ENCODE measurements around the gene IFNG-AS1. TPM values are rescaled to one million over a fixed set of nuclear protein-coding genes. Genes with fewer than 3 reads are reported as not detected.

Gene IFNG-AS1
- total RNA-seq, 2 experiments from 2014 or later = 0.21 TPM; not detected in 1

- no peaks in the 10 kb centered on the region for H3K36me3 Mint-ChIP-seq (ENCODE audit: low read depth)
- H3K4me3 Mint-ChIP-seq = no peak overlapping the region
- H3K27ac Mint-ChIP-seq = no peak overlapping the region
- no peaks in the 10 kb centered on the region for H3K27me3 Mint-ChIP-seq (ENCODE audit: low read depth)
- H3K4me1 Mint-ChIP-seq (ENCODE audit: low read depth) = peaks cover 11% of the 10 kb centered on the region
- DNase-seq (no peak), ATAC-seq (no peak)
- ChIA-PET CTCF (interaction anchor here (1.4 to 1.5 kb wide), 2 partner anchors 9 to 39 kb away, joined by 3 to 4 read pairs; partner anchors contain the start of gene IFNG-AS1), POLR2A (interaction anchor here (0.6 kb wide), 1 partner anchor 159 kb away, joined by 3 read pairs; no protein-coding TSS in a partner anchor)
- H3K9me3 Mint-ChIP-seq (ENCODE audit: insufficient read depth) = no peaks in the 10 kb centered on the region
Observed at GRCh38 chr12:67998379-67998778, 9.1 kb downstream of the IFNG-AS1 start.

GRCh38 chr12:67999244-67999643, 10.0 kb downstream of the IFNG-AS1 start:
- no peak overlapping the region for H3K4me3 Mint-ChIP-seq
- no peaks in the 10 kb centered on the region for H3K9me3 Mint-ChIP-seq (ENCODE audit: insufficient read depth)
- ChIA-PET POLR2A (no interaction called here), CTCF (interaction anchor here (1.3 to 5.9 kb wide), 4 partner anchors 10 to 158 kb away, joined by 3 to 41 read pairs (median 4); partner anchors contain the start of gene IFNG-AS1)
- H3K36me3 Mint-ChIP-seq (ENCODE audit: low read depth) = no peaks in the 10 kb centered on the region
- H3K27ac Mint-ChIP-seq = no peak overlapping the region
- peaks cover 11% of the 10 kb centered on the region for H3K4me1 Mint-ChIP-seq (ENCODE audit: low read depth)
- no peaks in the 10 kb centered on the region for H3K27me3 Mint-ChIP-seq (ENCODE audit: low read depth)
- DNase-seq = no peak
- ATAC-seq = no peak

- H3K4me1 Mint-ChIP-seq (ENCODE audit: low read depth) = peaks cover 11% of the 10 kb centered on the region
- DNase-seq = no peak
- H3K36me3 Mint-ChIP-seq (ENCODE audit: low read depth) = no peaks in the 10 kb centered on the region
- ChIA-PET POLR2A (no interaction called here), CTCF (interaction anchor here (0.6 to 5.9 kb wide), 19 partner anchors 10 to 282 kb away, joined by 3 to 41 read pairs (median 4); partner anchors contain the start of genes IFNG and IFNG-AS1)
- H3K27ac Mint-ChIP-seq = no peak overlapping the region
- no peaks in the 10 kb centered on the region for H3K9me3 Mint-ChIP-seq (ENCODE audit: insufficient read depth)
- no peaks in the 10 kb centered on the region for H3K27me3 Mint-ChIP-seq (ENCODE audit: low read depth)
- no peak overlapping the region for H3K4me3 Mint-ChIP-seq
- no peak for ATAC-seq
Observed at GRCh38 chr12:68001486-68002466, 12.5 kb downstream of the IFNG-AS1 start.

GRCh38 chr12:68003777-68004176, 14.5 kb downstream of the IFNG-AS1 start:
- H3K27ac Mint-ChIP-seq = no peak overlapping the region
- H3K4me1 Mint-ChIP-seq (ENCODE audit: low read depth) = peaks cover 3% of the 10 kb centered on the region
- no peaks in the 10 kb centered on the region for H3K36me3 Mint-ChIP-seq (ENCODE audit: low read depth)
- H3K4me3 Mint-ChIP-seq = no peak overlapping the region
- DNase-seq (no peak), ATAC-seq (no peak)
- H3K9me3 Mint-ChIP-seq (ENCODE audit: insufficient read depth) = no peaks in the 10 kb centered on the region
- ChIA-PET POLR2A (no interaction called here), CTCF (interaction anchor here (0.7 to 5.9 kb wide), 4 partner anchors 8 to 154 kb away, joined by 3 to 41 read pairs (median 14); no protein-coding TSS in a partner anchor)
- no peaks in the 10 kb centered on the region for H3K27me3 Mint-ChIP-seq (ENCODE audit: low read depth)

- H3K4me3 Mint-ChIP-seq = no peak overlapping the region
- DNase-seq (no peak), ATAC-seq (no peak)
- H3K9me3 Mint-ChIP-seq (ENCODE audit: insufficient read depth) = no peaks in the 10 kb centered on the region
- CTCF ChIA-PET = interaction anchor here (1.3 kb wide), 1 partner anchor 152 kb away, joined by 3 read pairs; no protein-coding TSS in a partner anchor
- POLR2A ChIA-PET = no interaction called here
- H3K4me1 Mint-ChIP-seq (ENCODE audit: low read depth) = peaks cover 8% of the 10 kb centered on the region
- no peak overlapping the region for H3K27ac Mint-ChIP-seq
- no peaks in the 10 kb centered on the region for H3K36me3 Mint-ChIP-seq (ENCODE audit: low read depth)
- no peaks in the 10 kb centered on the region for H3K27me3 Mint-ChIP-seq (ENCODE audit: low read depth)
Observed at GRCh38 chr12:68007033-68007432, 17.8 kb downstream of the IFNG-AS1 start.

- no peak for DNase-seq
- peaks cover 11% of the 10 kb centered on the region for H3K4me1 Mint-ChIP-seq (ENCODE audit: low read depth)
- H3K27ac Mint-ChIP-seq = no peak overlapping the region
Observed at GRCh38 chr12:68007466-68007865, 18.2 kb downstream of the IFNG-AS1 start.

GRCh38 chr12:68011206-68011881, 22.1 kb downstream of the IFNG-AS1 start:
- no peak overlapping the region for H3K27ac Mint-ChIP-seq
- DNase-seq (no peak), ATAC-seq (no peak)
- H3K9me3 Mint-ChIP-seq (ENCODE audit: insufficient read depth) = no peaks in the 10 kb centered on the region
- H3K4me1 Mint-ChIP-seq (ENCODE audit: low read depth) = peaks cover 11% of the 10 kb centered on the region
- ChIA-PET POLR2A (interaction anchor here (0.6 kb wide), 1 partner anchor 75 kb away, joined by 3 read pairs; no protein-coding TSS in a partner anchor), CTCF (interaction anchor here (0.9 to 3.5 kb wide), 5 partner anchors 8 to 147 kb away, joined by 3 to 23 read pairs (median 10); no protein-coding TSS in a partner anchor)
- no peak overlapping the region for H3K4me3 Mint-ChIP-seq
- H3K27me3 Mint-ChIP-seq (ENCODE audit: low read depth) = no peaks in the 10 kb centered on the region
- H3K36me3 Mint-ChIP-seq (ENCODE audit: low read depth) = no peaks in the 10 kb centered on the region

More at GRCh38 chr12:68007466-68007865, 18.2 kb downstream of the IFNG-AS1 start:
- no peak for ATAC-seq
- Mint-ChIP-seq H3K9me3 (ENCODE audit: insufficient read depth) (no peaks in the 10 kb centered on the region), H3K36me3 (ENCODE audit: low read depth) (no peaks in the 10 kb centered on the region), H3K4me3 (no peak overlapping the region), H3K27me3 (ENCODE audit: low read depth) (no peaks in the 10 kb centered on the region)
- ChIA-PET CTCF (interaction anchor here (1.3 to 1.6 kb wide), 2 partner anchors 33 to 151 kb away, joined by 3 to 6 read pairs; no protein-coding TSS in a partner anchor), POLR2A (no interaction called here)

- DNase-seq = no peak
- CTCF ChIA-PET = interaction anchor here (0.9 to 3.5 kb wide), 5 partner anchors 9 to 147 kb away, joined by 3 to 23 read pairs (median 10); no protein-coding TSS in a partner anchor
- H3K27ac Mint-ChIP-seq = no peak overlapping the region
- H3K36me3 Mint-ChIP-seq (ENCODE audit: low read depth) = no peaks in the 10 kb centered on the region
- H3K9me3 Mint-ChIP-seq (ENCODE audit: insufficient read depth) = no peaks in the 10 kb centered on the region
- no peak overlapping the region for H3K4me3 Mint-ChIP-seq
- H3K27me3 Mint-ChIP-seq (ENCODE audit: low read depth) = no peaks in the 10 kb centered on the region
- peaks cover 11% of the 10 kb centered on the region for H3K4me1 Mint-ChIP-seq (ENCODE audit: low read depth)
- POLR2A ChIA-PET = interaction anchor here (0.6 kb wide), 1 partner anchor 76 kb away, joined by 3 read pairs; no protein-coding TSS in a partner anchor
- no peak for ATAC-seq
Observed at GRCh38 chr12:68011882-68012207, 22.6 kb downstream of the IFNG-AS1 start.

GRCh38 chr12:68012712-68013111, 23.5 kb downstream of the IFNG-AS1 start:
- CTCF ChIA-PET = interaction anchor here (0.9 to 3.5 kb wide), 4 partner anchors 10 to 146 kb away, joined by 3 to 23 read pairs (median 14); no protein-coding TSS in a partner anchor
- H3K4me3 Mint-ChIP-seq = no peak overlapping the region
- DNase-seq (no peak), ATAC-seq (no peak)
- H3K9me3 Mint-ChIP-seq (ENCODE audit: insufficient read depth) = no peaks in the 10 kb centered on the region
- H3K27me3 Mint-ChIP-seq (ENCODE audit: low read depth) = no peaks in the 10 kb centered on the region
- H3K36me3 Mint-ChIP-seq (ENCODE audit: low read depth) = no peaks in the 10 kb centered on the region
- no peak overlapping the region for H3K27ac Mint-ChIP-seq
- POLR2A ChIA-PET = no interaction called here
- peaks cover 11% of the 10 kb centered on the region for H3K4me1 Mint-ChIP-seq (ENCODE audit: low read depth)

- no peaks in the 10 kb centered on the region for H3K36me3 Mint-ChIP-seq (ENCODE audit: low read depth)
- H3K4me3 Mint-ChIP-seq = no peak overlapping the region
Observed at GRCh38 chr12:68013181-68013580, 23.9 kb downstream of the IFNG-AS1 start.

GRCh38 chr12:68016136-68016535, 26.9 kb downstream of the IFNG-AS1 start:
- ChIA-PET POLR2A (no interaction called here), CTCF (no interaction called here)
- H3K4me3 Mint-ChIP-seq = no peak overlapping the region

More at GRCh38 chr12:68013181-68013580, 23.9 kb downstream of the IFNG-AS1 start:
- ChIA-PET CTCF (interaction anchor here (2.9 to 3.5 kb wide), 2 partner anchors 10 to 145 kb away, joined by 10 to 23 read pairs; no protein-coding TSS in a partner anchor), POLR2A (no interaction called here)
- Mint-ChIP-seq H3K27me3 (ENCODE audit: low read depth) (no peaks in the 10 kb centered on the region), H3K27ac (no peak overlapping the region), H3K9me3 (ENCODE audit: insufficient read depth) (no peaks in the 10 kb centered on the region), H3K4me1 (ENCODE audit: low read depth) (peaks cover 11% of the 10 kb centered on the region)
- ATAC-seq (no peak), DNase-seq (no peak)

More at GRCh38 chr12:68016136-68016535, 26.9 kb downstream of the IFNG-AS1 start:
- H3K4me1 Mint-ChIP-seq (ENCODE audit: low read depth) = peaks cover 11% of the 10 kb centered on the region
- DNase-seq (no peak), ATAC-seq (no peak)
- H3K27me3 Mint-ChIP-seq (ENCODE audit: low read depth) = no peaks in the 10 kb centered on the region
- H3K36me3 Mint-ChIP-seq (ENCODE audit: low read depth) = no peaks in the 10 kb centered on the region
- H3K27ac Mint-ChIP-seq = no peak overlapping the region
- no peaks in the 10 kb centered on the region for H3K9me3 Mint-ChIP-seq (ENCODE audit: insufficient read depth)
